GM23338 (cell line): ENCODE results near the gene KAT14. TPM values are rescaled to one million over a fixed set of nuclear protein-coding genes. Genes with fewer than 3 reads are reported as not detected.

Source experiments
- polyA plus RNA-seq: library from polyadenylated mRNA; unstranded; fragments of >200 nt; fragmentation: Nextera tagmentation; extraction: Ambion mirVana; gene quantifications from 2 replicates; pipeline ENCODE4 v1.2.1, GENCODE V29; 2016
- small RNA-seq: library from RNA; depleted of rRNA; stranded (forward); fragments of <200 nt; gene quantifications from one replicate; pipeline ENCODE3, GENCODE V24; 2014; ENCODE audit warnings: low replicate concordance
- total RNA-seq: library from RNA; depleted of rRNA; stranded (reverse); fragments of >200 nt; shearing (Covaris generic); gene quantifications from 2 replicates; pipeline ENCODE4 v1.2.3, GENCODE V29; 2014; rRNA removed

Gene KAT14
- total and polyA plus RNA-seq, 2 experiments from 2014 or later = 17.8 to 25.0 TPM

Small RNA genes within 50 kb of the gene (small RNA-seq; reads per million reads assigned to genes)
- not detected for gene RF00019
- not detected for gene RNU7-137P

Other genes starting within 250 kb of the KAT14 start
- 269 and 287 TPM in 2 replicates for gene SNX5, start 169.1 kb upstream of the KAT14 start, total RNA-seq
- gene SNX5, start 169.1 kb upstream of the KAT14 start, polyA plus RNA-seq = 154 and 167 TPM in 2 replicates
- 41.5 and 43.1 TPM in 2 replicates for gene MGME1, start 168.8 kb upstream of the KAT14 start, total RNA-seq
- gene MGME1, start 168.8 kb upstream of the KAT14 start, polyA plus RNA-seq = 55.2 and 56.9 TPM in 2 replicates
- 11.2 and 21.1 TPM in 2 replicates for gene OVOL2, start 79.9 kb upstream of the KAT14 start, total RNA-seq
- gene OVOL2, start 79.9 kb upstream of the KAT14 start, polyA plus RNA-seq = 10.6 and 11.5 TPM in 2 replicates
- gene PET117, start within 50 bp of the KAT14 start, total RNA-seq = 21.7 and 25.2 TPM in 2 replicates
- 36.1 and 41.9 TPM in 2 replicates for gene PET117, start within 50 bp of the KAT14 start, polyA plus RNA-seq
- 14.4 and 15.1 TPM in 2 replicates for gene ZNF133, start 150.7 kb downstream of the KAT14 start, total RNA-seq
- 9.4 and 10.6 TPM in 2 replicates for gene ZNF133, start 150.7 kb downstream of the KAT14 start, polyA plus RNA-seq